SK-N-SH (cell line): ENCODE results near the gene FOXP1. TPM values are rescaled to one million over a fixed set of nuclear protein-coding genes. Genes with fewer than 3 reads are reported as not detected.

ENCODE experiments used
- CTCF ChIA-PET: fragments of 300-600, 350-600 bp; formaldehyde crosslinking; extraction: SDS; loops from one replicate; lab custom pipeline; 2021; lab: Yijun Ruan, JAX
- POLR2A ChIA-PET: fragments of 350-600 bp; sonication (Branson Sonifier 250); formaldehyde crosslinking; extraction: SDS; loops from one replicate; lab custom pipeline; 2020; ENCODE audit warnings: antibody characterized with exemption, inconsistent platforms; lab: Yijun Ruan, JAX
- DNase-seq: peaks from one replicate; pipeline ENCODE4 v3.0.0; 2012
- H2AFZ ChIP-seq: fragments of 200-600 bp; sonication (generic); 2 replicates; pipeline ENCODE4 v1.8.1; 2016; ENCODE audit warnings: antibody characterized with exemption, mild to moderate bottlenecking, low read depth
- H3F3A ChIP-seq: fragments of 200-600 bp; sonication (generic); replicated peaks from 2 replicates; pipeline ENCODE3; 2016; ENCODE audit warnings: antibody characterized with exemption, mild to moderate bottlenecking; ENCODE audit not compliant: insufficient read depth
- H3K27ac ChIP-seq, 2 experiments: fragments of 200-500 bp in 1 of 2; fragments of 200-600 bp in 1 of 2; sonication (Bioruptor generic) in 1 of 2; sonication (generic), shearing (Covaris generic) in 1 of 2; 2 replicates each; pipeline versions ENCODE4 v1.5.1 to v1.6.1; 2014 to 2016; ENCODE audit warnings: low read depth in 2 of 2, inconsistent platforms in 1 of 2, low read length in 1 of 2, mild to moderate bottlenecking in 1 of 2, mixed read lengths in 1 of 2
- H3K27me3 ChIP-seq: fragments of 200-600 bp; sonication (generic), shearing (Covaris generic); 2 replicates; pipeline ENCODE4 v1.6.1; 2016; ENCODE audit warnings: mixed run types; ENCODE audit not compliant: insufficient read depth
- H3K36me3 ChIP-seq, 2 experiments: fragments of 200-500 bp in 1 of 2; fragments of 200-600 bp in 1 of 2; sonication (Bioruptor generic) in 1 of 2; sonication (generic) in 1 of 2; replicated peaks in 1 of 2; 2 replicates each; pipeline versions ENCODE3 to v1.5.1; 2014 to 2016; ENCODE audit warnings: low read length in 1 of 2, mild to moderate bottlenecking in 1 of 2; ENCODE audit not compliant: insufficient read depth in 2 of 2, control insufficient read depth in 1 of 2
- H3K4me1 ChIP-seq, 2 experiments: fragments of 200-500 bp in 1 of 2; fragments of 200-600 bp in 1 of 2; sonication (Bioruptor generic) in 1 of 2; sonication (generic), shearing (Covaris generic) in 1 of 2; 2 replicates each; pipeline versions ENCODE4 v1.5.1 to v1.6.1; 2014 to 2016; ENCODE audit warnings: low read depth in 1 of 2, low read length in 1 of 2, mixed run types in 1 of 2; ENCODE audit not compliant: insufficient read depth in 2 of 2, control insufficient read depth in 1 of 2
- H3K4me2 ChIP-seq: fragments of 200-600 bp; sonication (generic), shearing (Covaris generic); 2 replicates; pipeline ENCODE4 v1.6.1; 2017; ENCODE audit warnings: mixed run types
- H3K4me3 ChIP-seq, 2 experiments: fragments of 200-500 bp in 1 of 2; fragments of 200-600 bp in 1 of 2; sonication (Bioruptor generic) in 1 of 2; sonication (generic), shearing (Covaris generic) in 1 of 2; 2 replicates each; pipeline versions ENCODE4 v1.5.1 to v1.8.1; 2014 to 2016; ENCODE audit warnings: low read depth in 2 of 2, inconsistent platforms in 1 of 2, low read length in 1 of 2, mild to moderate bottlenecking in 1 of 2, mixed read lengths in 1 of 2, moderate library complexity in 1 of 2
- H3K79me2 ChIP-seq: fragments of 200-600 bp; sonication (generic); 2 replicates; pipeline ENCODE4 v1.8.1; 2017; ENCODE audit warnings: mild to moderate bottlenecking; ENCODE audit not compliant: insufficient read depth
- H3K9ac ChIP-seq: fragments of 200-600 bp; sonication (generic); 2 replicates; pipeline ENCODE4 v1.6.1; 2017; ENCODE audit warnings: mixed run types
- H3K9me2 ChIP-seq: fragments of 200-600 bp; sonication (generic); 2 replicates; pipeline ENCODE4 v1.6.1; 2017; ENCODE audit warnings: mixed run types
- H3K9me3 ChIP-seq: fragments of 200-600 bp; sonication (generic); 2 replicates; pipeline ENCODE4 v1.6.1; 2017; ENCODE audit warnings: mixed run types, mild to moderate bottlenecking, moderate library complexity
- H4K20me1 ChIP-seq: fragments of 200-600 bp; sonication (generic); 2 replicates; pipeline ENCODE4 v1.6.1; 2017; ENCODE audit warnings: mild to moderate bottlenecking, mixed run types; ENCODE audit not compliant: insufficient read depth
- CHD2 ChIP-seq: fragments of 150-350 bp; IDR thresholded peaks from 2 replicates; pipeline ENCODE4 v1.6.1; 2018; ENCODE audit warnings: low read length; ENCODE audit not compliant: partially characterized antibody
- CTCF ChIP-seq: fragments of 200-600 bp; sonication (generic); IDR thresholded peaks from 2 replicates; pipeline ENCODE4 v1.6.1; 2017; ENCODE audit warnings: antibody characterized with exemption, mild to moderate bottlenecking, moderate library complexity
- JUND ChIP-seq: IDR thresholded peaks from 2 replicates; pipeline ENCODE4 v1.4.0; 2012
- MEF2A ChIP-seq: IDR thresholded peaks from 2 replicates; pipeline ENCODE4 v1.4.0; 2012; ENCODE audit warnings: low read depth, borderline replicate concordance
- MXI1 ChIP-seq: IDR thresholded peaks from 2 replicates; pipeline ENCODE4 v1.6.1; 2012; ENCODE audit warnings: mild to moderate bottlenecking, low read depth, low read length, improper control_type of control experiment
- NRF1 ChIP-seq: IDR thresholded peaks from 2 replicates; pipeline ENCODE4 v1.6.1; 2012; ENCODE audit warnings: low read depth, mild to moderate bottlenecking, low read length
- RAD21 ChIP-seq: IDR thresholded peaks from 2 replicates; pipeline ENCODE4 v1.6.1; 2012; ENCODE audit warnings: mild to moderate bottlenecking, low read length
- REST ChIP-seq: IDR thresholded peaks from 2 replicates; pipeline ENCODE4 v1.6.1; 2012; ENCODE audit warnings: mild to moderate bottlenecking, low read depth, low read length, moderate library complexity
- RXRA ChIP-seq: IDR thresholded peaks from 2 replicates; pipeline ENCODE4 v1.4.0; 2012; ENCODE audit warnings: low read depth, mild to moderate bottlenecking, borderline replicate concordance
- SMC3 ChIP-seq: IDR thresholded peaks from 2 replicates; pipeline ENCODE4 v1.6.1; 2012; ENCODE audit warnings: low read depth, low read length, improper control_type of control experiment
- TEAD4 ChIP-seq: IDR thresholded peaks from 2 replicates; pipeline ENCODE4 v1.4.0; 2012; ENCODE audit warnings: mild to moderate bottlenecking, borderline replicate concordance; ENCODE audit not compliant: insufficient read depth
- USF1 ChIP-seq: IDR thresholded peaks from 2 replicates; pipeline ENCODE4 v1.4.0; 2012; ENCODE audit warnings: low read depth, borderline replicate concordance
- USF2 ChIP-seq: fragments of 150-350 bp; IDR thresholded peaks from 2 replicates; pipeline ENCODE4 v1.6.1; 2017; ENCODE audit warnings: antibody characterized with exemption, low read length, low read depth, borderline replicate concordance
- ZBTB33 ChIP-seq: IDR thresholded peaks from 2 replicates; pipeline ENCODE4 v1.4.0; 2012; ENCODE audit warnings: low read depth, borderline replicate concordance
- WGBS: methylation state at CpG from one replicate; pipeline ENCODE4 v1.1.6; 2017; ENCODE audit warnings: low lambda C conversion rate; 5-methylcytosine and 5-hydroxymethylcytosine counted together
- polyA plus RNA-seq, 3 experiments: library from polyadenylated mRNA; depleted of rRNA; stranded (reverse); fragments of >200 nt; gene quantifications; 2 replicates each; pipeline ENCODE4 v1.2.3, GENCODE V29; 2012

Gene FOXP1
- polyA plus RNA-seq, 1 of the 3 experiments (the other 2 are of a cell fraction), result 8.8 TPM

- no peak for TF ChIP-seq REST
Observed at GRCh38 chr3:71185733-71186455, 397.6 kb downstream of the FOXP1 start (continued).

- Histone ChIP-seq H3K79me2 (peaks cover 12% of the 10 kb centered on the region; the same call in 1 of the 2 replicates), H3K36me3 (peaks cover 0 to 21% of the 10 kb centered on the region in 2 experiments), H3K4me2 (no peak overlapping the region), H3K27ac (no peak overlapping the region), H2AFZ (no peak overlapping the region), H3K9ac (no peak overlapping the region), H3K4me3 (no peak overlapping the region), H3K9me2 (no peaks in the 10 kb centered on the region), H3K9me3 (no peaks in the 10 kb centered on the region), H4K20me1 (no peaks in the 10 kb centered on the region), H3F3A (peaks cover 13% of the 10 kb centered on the region), H3K4me1 (0 out of 4 replicates have a peak, but pooled peaks cover 0 to 3% of the 10 kb centered on the region in 2 experiments), H3K27me3 (no peaks in the 10 kb centered on the region)
- POLR2A ChIA-PET, result no interaction called here
- 92% methylated on average over 1 of the region's 1 CpG for WGBS
- TF ChIP-seq RXRA, result no peak
- no peak for TF ChIP-seq SMC3
- no peak for TF ChIP-seq MXI1
- no peak for TF ChIP-seq RAD21
- TF ChIP-seq CHD2, result no peak
- no peak for TF ChIP-seq USF2
- TF ChIP-seq NRF1, result no peak
- TF ChIP-seq USF1, result no peak
- TF ChIP-seq TEAD4, result no peak
- no peak for TF ChIP-seq JUND
- TF ChIP-seq CTCF, result no peak
- TF ChIP-seq MEF2A, result no peak
- no peak for TF ChIP-seq ZBTB33
- no peak for DNase-seq
- CTCF ChIA-PET, result interaction anchor here (0.9 to 1.0 kb wide), 2 partner anchors 20 to 129 kb away, joined by 3 read pairs; no protein-coding TSS in a partner anchor
Observed at GRCh38 chr3:71184252-71184651, 399.3 kb downstream of the FOXP1 start.
